ENCODE measurements around the gene KCTD15.

Gene KCTD15

GRCh38 chr19:33795370-33796163 lies 1.1 kb upstream of the KCTD15 start:
- peak in 1 of 2 donors; percentile 49 for DNase-seq (ENCODE audit: low read depth in 1 of 2, low spot score in 1 of 2)

- DNase-seq (ENCODE audit: low read depth in 1 of 2, low spot score in 1 of 2) = no peak
These were observed 1.4 kb downstream of the KCTD15 start for GRCh38 chr19:33797802-33798671.

GRCh38 chr19:33798681-33799111 lies 2.0 kb downstream of the KCTD15 start:
- DNase-seq (ENCODE audit: low read depth in 1 of 2, low spot score in 1 of 2) = no peak

GRCh38 chr19:33799476-33799875 lies 2.8 kb downstream of the KCTD15 start:
- no peak for DNase-seq (ENCODE audit: low read depth in 1 of 2, low spot score in 1 of 2)

- DNase-seq (ENCODE audit: low read depth in 1 of 2, low spot score in 1 of 2) = no peak
These were observed 3.5 kb downstream of the KCTD15 start for GRCh38 chr19:33800012-33800680.

- no peak for DNase-seq (ENCODE audit: low read depth in 1 of 2, low spot score in 1 of 2)
These were observed 4.7 kb downstream of the KCTD15 start for GRCh38 chr19:33801411-33801810.

- no peak for DNase-seq (ENCODE audit: low read depth in 1 of 2, low spot score in 1 of 2)
These were observed 5.3 kb downstream of the KCTD15 start for GRCh38 chr19:33802001-33802400.

GRCh38 chr19:33802801-33803200 lies 6.1 kb downstream of the KCTD15 start:
- DNase-seq (ENCODE audit: low read depth in 1 of 2, low spot score in 1 of 2) = no peak

- DNase-seq (ENCODE audit: low read depth in 1 of 2, low spot score in 1 of 2) = no peak
These were observed 6.7 kb downstream of the KCTD15 start for GRCh38 chr19:33803383-33803782.

GRCh38 chr19:33804021-33804799 lies 7.5 kb downstream of the KCTD15 start:
- DNase-seq (ENCODE audit: low read depth in 1 of 2, low spot score in 1 of 2) = no peak

GRCh38 chr19:33805313-33805712 lies 8.6 kb downstream of the KCTD15 start:
- no peak for DNase-seq (ENCODE audit: low read depth in 1 of 2, low spot score in 1 of 2)

GRCh38 chr19:33805840-33806433 lies 9.3 kb downstream of the KCTD15 start:
- DNase-seq (ENCODE audit: low read depth in 1 of 2, low spot score in 1 of 2) = no peak

GRCh38 chr19:33806434-33806881 lies 9.8 kb downstream of the KCTD15 start:
- no peak for DNase-seq (ENCODE audit: low read depth in 1 of 2, low spot score in 1 of 2)

GRCh38 chr19:33808399-33808798 lies 11.7 kb downstream of the KCTD15 start:
- no peak for DNase-seq (ENCODE audit: low read depth in 1 of 2, low spot score in 1 of 2)

GRCh38 chr19:33809960-33810359 lies 13.3 kb downstream of the KCTD15 start:
- DNase-seq (ENCODE audit: low read depth in 1 of 2, low spot score in 1 of 2) = no peak

GRCh38 chr19:33810821-33811220 lies 14.2 kb downstream of the KCTD15 start:
- no peak for DNase-seq (ENCODE audit: low read depth in 1 of 2, low spot score in 1 of 2)

GRCh38 chr19:33811246-33811645 lies 14.6 kb downstream of the KCTD15 start:
- no peak for DNase-seq (ENCODE audit: low read depth in 1 of 2, low spot score in 1 of 2)

GRCh38 chr19:33811736-33812387 lies 15.2 kb downstream of the KCTD15 start:
- no peak for DNase-seq (ENCODE audit: low read depth in 1 of 2, low spot score in 1 of 2)

GRCh38 chr19:33812388-33813330 lies 16.0 kb downstream of the KCTD15 start:
- no peak for DNase-seq (ENCODE audit: low read depth in 1 of 2, low spot score in 1 of 2)
